LNCAP (cell line): ENCODE measurements around the gene PRR19.

ENCODE experiments used
- TF ChIP-seq, protein P1 (sequence below): fragments of 450-650 bp; IDR thresholded peaks from 2 replicates; pipeline ENCODE4 v1.5.1; 2017; ENCODE audit warnings: mild to moderate bottlenecking

Gene PRR19, protein sequence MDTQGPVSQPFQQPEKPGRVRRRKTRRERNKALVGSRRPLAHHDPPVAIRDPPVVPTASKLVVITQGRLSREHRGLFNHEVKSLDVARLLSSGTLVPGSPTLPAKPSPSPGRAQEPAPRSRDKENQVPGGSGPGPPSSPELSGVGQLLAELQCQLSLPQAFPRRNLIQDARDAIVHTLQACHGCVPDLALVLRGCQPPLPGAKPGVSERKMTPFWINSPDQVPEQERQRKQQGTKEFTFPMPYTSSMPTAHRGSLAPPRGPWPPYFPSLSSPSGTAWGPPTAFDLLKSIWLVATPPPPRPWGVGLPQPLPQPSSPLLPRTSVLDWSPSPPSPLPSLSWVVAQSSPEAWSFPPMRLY

DNA sequence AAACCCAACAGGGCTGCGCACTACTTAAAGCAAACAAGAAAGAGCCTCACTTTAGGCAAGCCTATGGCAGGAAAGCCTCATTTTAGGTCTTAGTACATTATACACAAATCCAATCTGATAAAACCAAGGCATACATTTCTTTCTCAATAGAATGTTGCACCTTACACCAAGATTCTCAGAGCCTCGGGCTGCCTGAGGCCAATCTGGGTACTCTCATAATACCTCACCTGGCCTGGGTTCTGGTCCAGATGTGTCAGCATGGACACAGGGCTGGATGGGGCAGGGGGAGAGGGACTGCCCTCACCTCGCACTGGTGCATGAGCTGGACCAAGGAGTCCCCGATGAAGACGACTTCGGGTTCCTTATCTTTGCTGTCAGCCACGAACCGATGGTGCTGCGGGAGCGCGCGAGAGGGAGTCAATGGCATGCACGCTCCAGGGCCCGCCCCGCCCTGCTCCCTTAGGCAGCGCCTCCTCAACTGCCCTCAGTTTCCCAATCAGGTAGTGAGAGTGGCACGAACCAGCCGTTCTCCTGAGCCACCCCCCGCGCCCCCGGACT lies at the start of gene PRR19:
PRR19 (plus strand) TSS at position 487 of the 558 bp plus-strand sequence. CDS start 7,453 bp downstream, outside the sequence.
- TF ChIP-seq, protein P1, sequence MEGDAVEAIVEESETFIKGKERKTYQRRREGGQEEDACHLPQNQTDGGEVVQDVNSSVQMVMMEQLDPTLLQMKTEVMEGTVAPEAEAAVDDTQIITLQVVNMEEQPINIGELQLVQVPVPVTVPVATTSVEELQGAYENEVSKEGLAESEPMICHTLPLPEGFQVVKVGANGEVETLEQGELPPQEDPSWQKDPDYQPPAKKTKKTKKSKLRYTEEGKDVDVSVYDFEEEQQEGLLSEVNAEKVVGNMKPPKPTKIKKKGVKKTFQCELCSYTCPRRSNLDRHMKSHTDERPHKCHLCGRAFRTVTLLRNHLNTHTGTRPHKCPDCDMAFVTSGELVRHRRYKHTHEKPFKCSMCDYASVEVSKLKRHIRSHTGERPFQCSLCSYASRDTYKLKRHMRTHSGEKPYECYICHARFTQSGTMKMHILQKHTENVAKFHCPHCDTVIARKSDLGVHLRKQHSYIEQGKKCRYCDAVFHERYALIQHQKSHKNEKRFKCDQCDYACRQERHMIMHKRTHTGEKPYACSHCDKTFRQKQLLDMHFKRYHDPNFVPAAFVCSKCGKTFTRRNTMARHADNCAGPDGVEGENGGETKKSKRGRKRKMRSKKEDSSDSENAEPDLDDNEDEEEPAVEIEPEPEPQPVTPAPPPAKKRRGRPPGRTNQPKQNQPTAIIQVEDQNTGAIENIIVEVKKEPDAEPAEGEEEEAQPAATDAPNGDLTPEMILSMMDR = no peak

DNA sequence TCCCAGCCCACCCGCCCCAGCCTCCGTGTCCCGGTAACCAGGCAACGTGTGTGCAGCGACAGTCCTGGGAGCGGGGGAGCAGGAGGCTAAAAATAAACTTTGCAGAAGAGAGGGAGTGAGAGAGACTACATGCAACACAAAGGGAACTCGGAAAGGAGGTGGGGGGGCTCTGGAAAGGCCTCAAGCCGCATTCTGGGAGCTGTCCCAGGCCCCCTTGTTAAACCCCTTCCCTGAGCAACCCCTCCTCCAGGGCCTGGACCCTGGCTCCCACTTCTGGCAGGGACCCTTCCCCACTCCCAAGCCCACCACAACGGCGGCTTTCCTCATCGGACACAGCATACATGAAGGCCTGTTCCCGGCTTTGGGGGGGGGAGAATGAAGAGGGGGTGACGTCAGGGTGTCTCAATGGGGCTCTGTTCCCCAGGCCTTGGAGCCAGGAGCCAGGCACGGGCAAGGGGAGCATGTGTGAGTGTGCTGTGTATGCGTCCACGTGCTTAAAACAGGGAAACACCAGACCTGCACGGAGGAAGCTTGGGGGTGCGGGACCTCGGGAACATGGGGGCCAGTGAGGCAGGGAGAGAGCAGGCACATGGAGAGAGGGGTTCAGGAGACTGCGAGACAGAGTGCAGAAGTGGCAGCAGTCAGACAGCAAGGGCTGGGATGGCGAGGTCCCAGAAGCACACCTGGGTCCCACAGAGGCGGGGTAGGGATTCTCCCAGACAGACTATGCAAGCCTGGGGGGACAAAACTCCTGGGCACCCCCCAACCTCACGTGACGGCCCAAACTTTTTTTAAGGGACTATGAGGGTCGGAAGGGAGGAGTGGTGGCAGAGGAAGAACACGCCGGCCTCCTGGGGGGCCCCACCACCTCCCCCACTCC lies 49.3 kb upstream of the PRR19 start:
- TF ChIP-seq, protein P1 = no peak

DNA sequence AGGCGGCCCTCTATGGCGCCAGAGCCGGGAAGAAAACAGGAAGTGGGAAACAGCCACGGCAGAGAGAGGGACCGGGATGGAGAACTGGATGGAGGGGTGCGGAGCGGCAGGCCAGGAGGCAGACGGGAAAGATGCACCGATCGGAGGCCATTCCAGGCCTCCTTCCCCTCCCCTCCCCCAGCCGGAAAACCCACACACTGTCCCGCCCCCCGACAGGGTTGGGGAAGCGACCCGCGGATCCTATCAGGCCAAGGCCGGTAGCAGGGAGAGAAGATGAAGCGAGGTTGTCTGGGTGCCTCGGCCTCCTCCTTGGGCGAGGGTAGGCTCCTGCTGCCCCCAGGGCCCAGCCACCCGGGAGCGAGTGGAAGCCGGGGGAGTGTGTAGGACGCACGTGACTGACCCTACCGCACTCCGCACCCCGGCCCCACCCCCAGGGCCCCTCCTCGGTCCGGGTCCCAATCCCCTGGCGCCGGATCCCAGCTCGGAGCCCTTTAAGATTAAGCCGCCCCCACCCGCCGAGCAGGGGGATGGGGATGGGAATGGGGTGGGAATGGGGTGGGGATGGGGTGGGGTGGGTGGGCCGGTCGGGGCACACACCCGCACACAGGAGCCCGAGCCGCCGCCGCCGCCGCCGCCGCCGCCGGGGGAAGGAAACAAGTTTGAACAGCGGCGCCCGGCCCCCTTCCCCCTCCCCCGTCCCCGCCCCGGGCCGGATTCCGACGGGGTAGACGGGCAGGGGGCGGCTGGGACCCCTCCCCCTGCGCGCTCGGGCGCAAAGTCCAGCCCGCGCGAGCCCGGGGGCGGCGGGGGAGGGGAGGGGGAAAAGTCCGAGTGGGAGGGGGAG lies 48.5 kb upstream of the PRR19 start:
- TF ChIP-seq, protein P1 = no peak

DNA sequence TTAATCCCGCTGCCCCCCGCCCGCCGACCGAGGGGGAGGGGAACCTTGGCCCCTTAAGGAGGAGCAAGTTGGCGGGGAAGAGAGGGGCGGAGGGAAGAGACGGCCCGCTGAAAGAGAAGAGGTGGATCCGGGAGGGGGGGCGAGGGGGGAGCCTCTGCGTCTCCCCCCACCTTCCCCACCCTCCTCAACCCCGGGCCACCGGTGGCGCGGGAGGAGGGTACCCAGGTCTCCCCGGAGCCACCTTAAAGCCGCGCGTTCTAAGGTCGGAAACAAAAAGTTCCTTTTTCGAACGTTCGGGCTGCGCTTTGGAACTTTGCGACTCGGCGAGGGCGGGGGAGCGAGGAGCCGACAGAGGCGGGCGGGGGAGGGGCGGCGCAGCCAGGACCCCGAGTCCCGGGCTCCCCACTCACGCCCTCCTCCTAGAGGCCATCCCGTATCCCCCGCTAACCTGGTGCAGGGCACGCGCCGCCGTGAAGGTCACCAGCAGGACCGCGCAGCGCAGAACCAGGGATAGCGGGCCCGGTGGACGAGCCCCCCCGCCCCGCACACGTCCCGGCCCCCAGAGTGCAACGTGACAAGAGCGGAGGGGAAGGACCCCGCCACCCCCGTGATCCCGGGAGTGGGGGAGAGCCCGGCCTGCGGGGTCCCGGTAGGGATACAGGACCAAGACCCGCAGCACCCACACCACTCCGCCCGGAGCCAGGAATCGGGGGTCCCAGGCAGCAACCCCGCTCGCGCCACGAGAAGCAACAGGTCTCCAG lies 47.7 kb upstream of the PRR19 start:
- TF ChIP-seq, protein P1 = no peak

DNA sequence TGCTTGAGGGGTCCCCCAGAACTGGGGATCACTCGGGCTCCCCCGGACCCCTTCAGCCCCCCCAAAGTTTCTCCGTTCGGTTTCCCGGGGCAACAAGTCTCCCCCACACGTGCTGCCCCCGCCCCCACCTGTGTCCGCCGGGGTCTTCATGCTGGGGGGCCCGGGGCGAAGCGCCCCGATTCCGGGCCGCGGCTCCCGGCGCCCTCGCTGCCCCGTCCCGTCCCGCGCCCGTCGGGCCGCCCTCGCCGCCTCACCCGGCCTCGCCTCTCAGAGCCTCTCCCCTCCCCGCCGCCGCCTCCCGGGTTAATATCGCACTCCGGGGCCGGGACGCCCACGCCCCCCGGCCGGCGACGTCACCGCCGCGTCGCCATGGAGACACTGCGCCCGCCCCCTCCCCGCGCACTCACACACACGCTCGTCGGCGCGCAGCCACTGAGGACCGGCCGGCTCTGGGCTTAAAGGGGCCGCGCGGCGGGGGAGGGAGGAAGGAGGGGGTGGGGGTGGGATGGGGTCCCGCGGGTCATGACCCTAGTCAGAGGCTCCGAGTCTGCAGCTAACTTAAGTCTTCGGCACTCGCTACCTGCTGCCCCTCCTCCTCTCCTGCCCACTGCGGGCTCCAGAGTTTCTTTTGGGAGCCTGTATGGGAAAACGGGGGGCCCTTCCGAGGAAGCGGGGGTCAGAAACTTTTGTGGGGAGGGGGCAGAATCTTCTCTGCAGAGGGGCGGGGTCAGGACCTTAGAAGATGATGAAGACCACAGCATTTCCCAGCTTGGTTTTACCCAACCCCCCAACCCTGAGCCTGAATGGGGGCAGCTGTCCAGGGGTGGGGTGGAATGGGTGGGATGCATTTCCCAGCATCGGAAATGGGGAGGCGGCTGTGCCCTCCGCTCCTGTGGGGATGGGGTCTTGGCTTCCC lies 46.8 kb upstream of the PRR19 start, which contains the start of gene ERF:
ERF (minus strand) TSS at position 279 of the 916 bp plus-strand sequence; CDS start at position 150, 129 bp downstream.
- TF ChIP-seq, protein P1 = no peak
